ENCODE results near the gene BTBD9.
A peak's percentile ranks its signal among the peaks of the same experiment; 100 is the strongest.

Gene BTBD9

DNA sequence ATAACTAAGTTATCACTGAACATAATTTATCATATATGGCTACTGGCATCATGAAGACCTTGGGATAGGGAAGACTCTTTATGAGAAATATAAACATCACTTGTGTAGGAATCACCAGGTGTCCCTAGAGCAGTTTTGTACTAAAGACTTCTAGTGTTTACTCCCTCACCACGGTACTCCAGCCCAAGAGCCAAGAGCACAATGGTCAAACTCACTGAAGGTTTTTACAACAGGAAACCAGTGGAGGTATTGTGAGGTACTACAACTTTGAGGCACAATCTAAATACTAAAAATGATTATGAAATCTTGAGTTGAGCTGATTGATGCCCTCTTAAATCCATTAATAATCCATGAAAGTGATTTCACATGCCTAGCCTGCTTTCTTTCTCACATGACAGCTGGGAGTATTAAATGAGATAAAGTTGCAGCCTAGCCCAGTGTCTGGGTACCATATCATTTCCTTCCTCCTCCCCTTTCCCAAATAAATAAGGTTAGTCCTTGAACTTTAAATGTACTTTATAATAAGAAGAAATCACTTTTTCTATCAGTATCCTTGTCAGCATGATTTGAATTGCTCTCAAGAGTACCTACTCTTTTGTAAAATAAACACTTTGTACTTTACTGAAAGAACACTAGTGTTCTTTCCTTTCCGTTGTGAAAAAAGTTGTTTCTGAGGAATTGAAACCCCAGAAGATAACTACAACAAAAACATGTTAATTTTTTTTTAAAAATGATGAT is 36.7 kb upstream of the BTBD9 start:
- FAIRE-seq (peak; percentile 73), DNase-seq (ENCODE audit: insufficient read length) (no peak)
- no peak for TF ChIP-seq TAF1 (IDR thresholded peaks at IDR 0.05; ENCODE audit: borderline replicate concordance, low read depth, low read length)
- no peak for TF ChIP-seq POLR2A (IDR thresholded peaks at IDR 0.05; ENCODE audit: low read depth, low read length)
- TF ChIP-seq POLR2AphosphoS5 (IDR thresholded peaks at IDR 0.05; ENCODE audit: low read depth, low read length), result no peak

DNA sequence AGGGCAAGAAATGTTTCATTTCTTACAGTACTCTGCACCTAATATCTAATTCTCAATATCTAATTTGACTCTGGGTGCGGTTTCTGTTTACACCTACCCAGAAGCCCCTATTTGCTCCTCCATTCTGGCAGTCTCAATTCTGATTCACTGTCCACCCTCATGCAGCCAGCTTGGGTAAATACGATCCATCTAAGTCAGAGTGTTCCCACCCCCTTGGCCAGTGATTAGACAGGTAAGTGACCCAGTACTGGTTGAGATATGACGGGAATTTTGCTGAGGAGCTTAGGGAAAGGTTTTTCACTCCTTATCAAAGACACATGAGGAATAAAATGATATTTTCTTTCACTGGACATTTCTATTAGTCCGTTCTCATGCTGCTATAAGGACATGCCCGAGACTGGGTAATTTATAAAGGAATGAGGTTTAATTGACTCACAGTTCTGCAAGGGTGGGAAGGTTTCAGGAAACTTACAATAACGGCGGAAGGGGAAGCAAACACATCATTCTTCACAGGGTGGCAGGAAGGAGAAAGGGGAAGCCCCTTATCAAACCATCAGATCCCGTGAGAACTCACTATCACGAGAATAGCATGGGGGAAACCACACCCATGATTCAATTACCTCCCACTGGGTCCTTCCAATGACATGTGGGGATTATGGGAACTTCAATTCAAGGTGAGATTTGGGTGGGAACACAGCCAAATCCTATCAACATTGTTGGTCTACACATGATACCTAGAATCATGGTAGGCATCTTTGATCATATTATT is 33.9 kb upstream of the BTBD9 start:
- TF ChIP-seq POLR2AphosphoS5 (IDR thresholded peaks at IDR 0.05; ENCODE audit: low read depth, low read length) (no peak), TAF1 (IDR thresholded peaks at IDR 0.05; ENCODE audit: borderline replicate concordance, low read depth, low read length) (no peak), POLR2A (IDR thresholded peaks at IDR 0.05; ENCODE audit: low read depth, low read length) (no peak)
- peak; percentile 86 for FAIRE-seq
- no peak for DNase-seq (ENCODE audit: insufficient read length)

- DNase-seq (ENCODE audit: insufficient read length) (peak; percentile 28), FAIRE-seq (peak; percentile 78)
- TF ChIP-seq POLR2AphosphoS5 (IDR thresholded peaks at IDR 0.05; ENCODE audit: low read depth, low read length), result no peak
- no peak for TF ChIP-seq TAF1 (IDR thresholded peaks at IDR 0.05; ENCODE audit: borderline replicate concordance, low read depth, low read length)
- no peak for TF ChIP-seq POLR2A (IDR thresholded peaks at IDR 0.05; ENCODE audit: low read depth, low read length)
Observed at GRCh38 chr6:38671885-38672467, 32.2 kb upstream of the BTBD9 start.

DNA sequence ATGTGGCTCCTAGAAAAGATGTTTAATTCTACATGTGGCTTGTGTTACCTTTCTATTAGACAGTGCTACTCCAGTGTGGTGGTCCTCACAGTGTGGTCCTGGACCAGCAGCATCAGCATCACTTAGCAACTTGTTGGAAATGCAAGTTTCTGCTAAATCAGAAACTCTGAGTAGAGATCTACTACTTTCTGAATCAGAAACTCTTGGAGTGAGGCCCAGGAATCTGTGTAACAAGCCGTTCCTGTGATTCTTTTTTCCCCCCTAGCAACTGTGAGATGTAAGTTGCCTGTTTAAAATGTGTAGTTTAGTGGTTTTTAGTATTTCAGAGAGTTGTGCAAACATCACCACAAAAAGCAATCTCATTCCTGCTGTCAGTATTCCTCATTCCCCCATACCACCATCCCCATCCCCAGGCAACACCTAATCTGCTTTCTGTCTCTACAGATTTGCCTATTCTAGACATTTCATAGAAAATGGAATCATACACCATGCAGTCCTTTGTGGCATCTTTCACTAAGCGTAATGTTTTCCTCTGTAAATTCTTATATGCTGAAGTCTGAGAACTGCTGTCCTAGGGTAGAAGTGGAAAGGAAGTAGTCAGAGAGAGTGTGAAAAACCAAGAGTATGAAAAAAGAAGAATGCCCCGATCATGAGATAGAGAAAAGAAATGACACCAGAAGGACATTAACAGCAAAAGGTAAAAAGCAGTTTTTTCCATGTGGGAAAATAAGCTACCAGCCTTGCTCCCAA is 18.9 kb upstream of the BTBD9 start:
- no peak for TF ChIP-seq TAF1 (IDR thresholded peaks at IDR 0.05; ENCODE audit: borderline replicate concordance, low read depth, low read length)
- TF ChIP-seq POLR2AphosphoS5 (IDR thresholded peaks at IDR 0.05; ENCODE audit: low read depth, low read length), result no peak
- no peak for TF ChIP-seq POLR2A (IDR thresholded peaks at IDR 0.05; ENCODE audit: low read depth, low read length)
- FAIRE-seq, result no peak
- DNase-seq (ENCODE audit: insufficient read length), result no peak

- DNase-seq (ENCODE audit: insufficient read length) (no peak), FAIRE-seq (no peak)
- no peak for TF ChIP-seq POLR2A (IDR thresholded peaks at IDR 0.05; ENCODE audit: low read depth, low read length)
- no peak for TF ChIP-seq POLR2AphosphoS5 (IDR thresholded peaks at IDR 0.05; ENCODE audit: low read depth, low read length)
Observed at GRCh38 chr6:38656896-38657295, 17.2 kb upstream of the BTBD9 start.

DNA sequence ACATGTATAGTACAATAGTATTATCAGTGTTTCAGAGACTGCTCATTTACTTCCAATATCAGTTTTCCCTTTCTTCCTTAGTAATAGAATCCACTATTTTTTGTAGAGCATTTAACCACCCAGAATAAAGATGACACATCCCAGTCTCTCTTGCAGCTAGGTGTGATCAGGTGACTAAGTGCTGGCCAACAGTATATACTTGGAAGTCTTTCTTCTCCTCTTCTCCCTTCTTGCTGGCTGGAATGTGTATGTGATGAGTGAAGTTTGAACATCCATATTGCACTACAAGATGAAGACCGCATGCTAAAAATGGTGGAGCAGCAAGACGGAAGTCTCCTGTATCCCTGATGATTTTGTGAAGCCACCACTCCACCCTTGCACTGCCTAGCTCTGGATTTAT is 14.5 kb upstream of the BTBD9 start:
- DNase-seq (ENCODE audit: insufficient read length), result no peak
- no peak for FAIRE-seq
- TF ChIP-seq POLR2A (IDR thresholded peaks at IDR 0.05; ENCODE audit: low read depth, low read length) (no peak), POLR2AphosphoS5 (IDR thresholded peaks at IDR 0.05; ENCODE audit: low read depth, low read length) (no peak), TAF1 (IDR thresholded peaks at IDR 0.05; ENCODE audit: borderline replicate concordance, low read depth, low read length) (no peak)

- no peak for FAIRE-seq
- no peak for DNase-seq (ENCODE audit: insufficient read length)
- no peak for TF ChIP-seq POLR2A (IDR thresholded peaks at IDR 0.05; ENCODE audit: low read depth, low read length)
- TF ChIP-seq TAF1 (IDR thresholded peaks at IDR 0.05; ENCODE audit: borderline replicate concordance, low read depth, low read length), result no peak
- no peak for TF ChIP-seq POLR2AphosphoS5 (IDR thresholded peaks at IDR 0.05; ENCODE audit: low read depth, low read length)
Observed at GRCh38 chr6:38651121-38651784, 11.5 kb upstream of the BTBD9 start.

DNA sequence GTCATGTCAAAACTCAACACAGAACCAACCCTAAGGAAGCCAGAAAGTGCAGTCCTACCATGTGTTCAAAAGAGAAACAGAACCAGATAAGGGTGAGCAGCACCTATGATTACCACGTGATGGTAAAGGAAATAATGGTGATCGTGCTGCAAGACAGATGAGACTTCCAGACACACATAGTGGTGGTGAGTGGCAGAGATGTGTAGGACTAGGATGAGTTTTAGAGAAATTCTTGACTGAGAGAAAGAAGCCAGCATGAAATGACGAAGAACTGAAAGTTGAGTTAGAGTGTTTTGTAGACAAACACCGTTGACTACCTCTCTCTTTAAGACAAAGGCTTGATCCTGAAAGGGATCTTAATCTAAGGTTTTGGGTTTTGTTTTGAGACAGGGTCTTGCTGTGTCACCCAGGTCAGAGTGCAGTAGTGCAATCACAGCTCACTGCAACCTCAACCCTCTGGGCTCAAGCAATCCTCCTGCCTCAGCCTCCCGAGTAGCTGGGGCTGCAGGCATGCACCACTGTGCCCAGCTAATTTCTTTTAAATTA is 10.6 kb upstream of the BTBD9 start:
- no peak for FAIRE-seq
- TF ChIP-seq POLR2AphosphoS5 (IDR thresholded peaks at IDR 0.05; ENCODE audit: low read depth, low read length) (no peak), POLR2A (IDR thresholded peaks at IDR 0.05; ENCODE audit: low read depth, low read length) (no peak), TAF1 (IDR thresholded peaks at IDR 0.05; ENCODE audit: borderline replicate concordance, low read depth, low read length) (no peak)

DNA sequence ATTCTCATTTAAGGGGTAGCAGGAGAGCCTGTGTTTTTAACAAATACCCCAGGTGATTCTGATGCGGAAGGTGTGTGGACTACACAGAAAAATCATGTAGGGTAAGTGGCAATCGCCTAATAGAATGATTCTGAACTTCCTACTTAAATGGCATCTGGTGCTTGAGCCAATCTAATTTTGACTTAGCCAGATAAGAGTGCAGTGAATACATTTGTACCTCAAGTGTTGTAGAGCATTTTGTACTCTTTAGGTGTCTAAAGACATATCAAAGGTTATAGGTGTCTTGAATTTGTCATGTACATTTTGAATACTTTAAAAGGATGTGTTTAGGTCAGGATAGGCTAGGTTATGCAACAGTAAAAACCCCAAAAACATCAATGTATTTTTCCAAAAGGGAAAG is 10.0 kb upstream of the BTBD9 start:
- TF ChIP-seq POLR2AphosphoS5 (IDR thresholded peaks at IDR 0.05; ENCODE audit: low read depth, low read length), result no peak
- TF ChIP-seq POLR2A (IDR thresholded peaks at IDR 0.05; ENCODE audit: low read depth, low read length), result no peak
- no peak for TF ChIP-seq TAF1 (IDR thresholded peaks at IDR 0.05; ENCODE audit: borderline replicate concordance, low read depth, low read length)
- DNase-seq (ENCODE audit: insufficient read length), result no peak
- no peak for FAIRE-seq

More for the DNA sequence above, 10.6 kb upstream of the BTBD9 start:
- no peak for DNase-seq (ENCODE audit: insufficient read length)

DNA sequence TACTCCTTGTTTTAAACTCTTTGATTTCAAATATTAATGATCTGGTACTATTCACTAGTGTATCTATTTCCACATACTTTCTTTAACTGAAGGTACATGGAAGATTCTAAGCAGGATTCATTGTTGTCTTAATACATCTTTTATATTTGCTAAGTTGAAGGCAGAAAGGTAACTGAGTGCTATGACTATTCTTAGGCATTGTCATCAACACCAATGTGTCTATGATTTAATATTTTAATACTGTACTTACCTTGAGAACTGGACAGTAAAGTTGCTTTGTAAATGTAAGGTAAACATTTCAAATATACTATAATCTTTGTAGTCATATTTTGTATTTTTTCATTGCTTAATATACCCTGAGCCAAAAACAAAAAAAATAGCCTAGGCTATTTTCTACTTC is 8.9 kb upstream of the BTBD9 start:
- FAIRE-seq, result no peak
- no peak for DNase-seq (ENCODE audit: insufficient read length)
- TF ChIP-seq POLR2AphosphoS5 (IDR thresholded peaks at IDR 0.05; ENCODE audit: low read depth, low read length), result no peak
- TF ChIP-seq TAF1 (IDR thresholded peaks at IDR 0.05; ENCODE audit: borderline replicate concordance, low read depth, low read length), result no peak
- no peak for TF ChIP-seq POLR2A (IDR thresholded peaks at IDR 0.05; ENCODE audit: low read depth, low read length)
